Psoas muscle (tissue), 8 donors: Measurements from ENCODE around the gene CFAP57. TPM values are rescaled to one million over a fixed set of nuclear protein-coding genes. Genes with fewer than 3 reads are reported as not detected.

Experiments
- ATAC-seq, 4 donors: fragments of 200-7000 bp; cut with Tn5 transposase; one replicate each; pipeline ENCODE4 v1.9.1; 2020; ENCODE audit warnings: moderate library complexity in 3 of 4, mild to moderate bottlenecking in 2 of 4
- DNase-seq, 2 donors: peaks; one replicate each; pipeline ENCODE4 v3.0.0-alpha.2; 2020
- H3K27ac ChIP-seq: fragments of 200-600 bp; one replicate; pipeline ENCODE4 v1.8.0; 2022
- H3K27me3 ChIP-seq, 3 donors: fragments of 200-600 bp in 1 of 3; one replicate each; pipeline versions ENCODE4 v1.6.1 to v1.8.0; 2013 to 2022; ENCODE audit warnings: low read length in 2 of 3, mild to moderate bottlenecking in 2 of 3, moderate library complexity in 1 of 3; ENCODE audit not compliant: insufficient read depth in 3 of 3
- H3K36me3 ChIP-seq, 2 donors: fragments of 200-600 bp in 1 of 2; one replicate each; pipeline versions ENCODE4 v1.6.1 to v1.8.0; 2013 to 2022; ENCODE audit warnings: low read depth in 1 of 2, mild to moderate bottlenecking in 1 of 2, moderate library complexity in 1 of 2; ENCODE audit not compliant: insufficient read depth in 1 of 2
- H3K4me1 ChIP-seq: fragments of 200-600 bp; one replicate; pipeline ENCODE4 v1.8.0; 2022
- H3K4me3 ChIP-seq: fragments of 200-600 bp; one replicate; pipeline ENCODE4 v1.8.0; 2022; ENCODE audit warnings: mild to moderate bottlenecking
- H3K9me3 ChIP-seq: fragments of 200-600 bp; one replicate; pipeline ENCODE4 v1.8.0; 2022
- WGBS, 3 donors: extraction: QIAGEN DNeasy Blood & Tissue Kit; methylation state at CpG; one replicate each; pipeline versions ENCODE4 v1.1.6 to v1.1.7; 2013; 5-methylcytosine and 5-hydroxymethylcytosine counted together
- intact Hi-C, 2 donors: fragments of 100-400 bp; cut with DNase I; formaldehyde crosslinking; loops; one replicate each; pipeline versions ENCODE4 v1.11.0 to v1.14.2; 2022
- polyA plus RNA-seq, 3 donors: library from polyadenylated mRNA; stranded (reverse); fragments of 200-250 nt; gene quantifications; one replicate each; pipeline ENCODE4 v1.2.3, GENCODE V29; 2013
- total RNA-seq, 4 donors: library from RNA; stranded (reverse); fragmentation: NEBNext Ultra II Directional in 2 of 4; extraction: Animal tissue kit (Norgen Biotek cat#: 25700) in 2 of 4; gene quantifications; one replicate each; pipeline versions ENCODE4 v1.2.1 to v1.2.4, GENCODE V29; 2021 to 2023
- TF ChIP-seq, protein P1 (sequence below): fragments of 200-600 bp; IDR thresholded peaks from one replicate; pipeline ENCODE4 v1.8.0; 2022; ENCODE audit warnings: antibody characterized with exemption
- donor health status: healthy with polysubstance abuse.
- donor health status: DM: no; HTN: no; CAD: no; lungs with moderate emphysema.
- donor health status: Bipolar disorder and iron deficiency.
- donor health status: healthy.
- donor health status: DM: yes; HTN: yes; CAD: no.
- donor health status: DM: no; HTN: no; CAD: no.
- donor health status: DM: no; HTN: no; CAD: no.
- donor health status: DM: yes; HTN: yes; CAD: no.

Gene CFAP57
- total and polyA plus RNA-seq, 7 donors: 0.04 to 0.26 (median 0.11) TPM; not detected in 3

DNA sequence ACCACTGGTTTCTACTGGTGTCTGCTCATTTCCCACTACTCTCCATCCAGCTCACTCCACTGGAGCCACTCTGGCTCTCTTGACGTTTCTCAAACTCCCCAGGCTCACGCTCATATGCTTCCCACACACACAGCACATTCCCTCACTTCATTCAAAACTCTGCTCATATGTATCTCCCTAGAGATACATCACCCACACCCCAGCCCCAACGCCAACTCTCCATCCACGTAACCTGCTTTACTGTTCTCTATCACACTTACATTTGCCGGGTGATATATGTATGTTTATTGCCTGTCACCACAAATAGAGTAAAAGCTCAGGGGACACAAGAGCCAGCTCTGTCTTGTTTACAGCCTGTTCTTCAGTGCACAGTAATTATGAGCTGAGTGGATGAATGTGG, 22.2 kb upstream of the CFAP57 start:
- H3K27ac ChIP-seq: no peak overlapping the region
- ATAC-seq (no peak), DNase-seq (no peak)
- no peaks in the 10 kb centered on the region for H3K4me1 ChIP-seq
- intact Hi-C loops: no loop called here
- no peak overlapping the region for H3K4me3 ChIP-seq
- H3K27me3 ChIP-seq: peaks cover 0 to 58% (median 10%) of the 10 kb centered on the region in 3 donors
- TF ChIP-seq, protein P1, sequence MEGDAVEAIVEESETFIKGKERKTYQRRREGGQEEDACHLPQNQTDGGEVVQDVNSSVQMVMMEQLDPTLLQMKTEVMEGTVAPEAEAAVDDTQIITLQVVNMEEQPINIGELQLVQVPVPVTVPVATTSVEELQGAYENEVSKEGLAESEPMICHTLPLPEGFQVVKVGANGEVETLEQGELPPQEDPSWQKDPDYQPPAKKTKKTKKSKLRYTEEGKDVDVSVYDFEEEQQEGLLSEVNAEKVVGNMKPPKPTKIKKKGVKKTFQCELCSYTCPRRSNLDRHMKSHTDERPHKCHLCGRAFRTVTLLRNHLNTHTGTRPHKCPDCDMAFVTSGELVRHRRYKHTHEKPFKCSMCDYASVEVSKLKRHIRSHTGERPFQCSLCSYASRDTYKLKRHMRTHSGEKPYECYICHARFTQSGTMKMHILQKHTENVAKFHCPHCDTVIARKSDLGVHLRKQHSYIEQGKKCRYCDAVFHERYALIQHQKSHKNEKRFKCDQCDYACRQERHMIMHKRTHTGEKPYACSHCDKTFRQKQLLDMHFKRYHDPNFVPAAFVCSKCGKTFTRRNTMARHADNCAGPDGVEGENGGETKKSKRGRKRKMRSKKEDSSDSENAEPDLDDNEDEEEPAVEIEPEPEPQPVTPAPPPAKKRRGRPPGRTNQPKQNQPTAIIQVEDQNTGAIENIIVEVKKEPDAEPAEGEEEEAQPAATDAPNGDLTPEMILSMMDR: no peak
- WGBS, 3 donors: 70 to 72% (median 71%) methylated on average over 5 of the region's 5 CpGs
- no peaks in the 10 kb centered on the region for H3K9me3 ChIP-seq
- no peaks in the 10 kb centered on the region for H3K36me3 ChIP-seq

DNA sequence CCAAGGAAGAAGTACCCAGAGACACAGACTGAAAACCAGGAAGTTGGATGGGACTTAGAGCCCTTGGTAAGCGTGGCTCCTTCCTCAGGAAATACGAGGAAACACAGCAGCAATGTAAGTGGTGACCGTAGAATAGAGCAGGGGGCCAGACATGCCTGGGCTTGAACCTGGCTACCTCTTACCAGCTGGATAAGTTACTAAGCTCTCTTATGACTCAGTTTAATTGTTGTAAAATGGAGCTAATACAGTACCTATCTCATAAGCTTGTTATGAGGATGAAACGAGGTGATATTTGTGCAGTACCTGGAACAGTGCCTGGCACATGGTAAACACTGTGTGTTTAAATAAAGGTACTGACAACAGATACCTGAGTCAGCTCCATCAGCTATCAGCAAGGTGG, 19.3 kb upstream of the CFAP57 start:
- H3K9me3 ChIP-seq: no peaks in the 10 kb centered on the region
- TF ChIP-seq, protein P1: no peak
- H3K27me3 ChIP-seq: peaks cover 0 to 32% (median 5%) of the 10 kb centered on the region in 3 donors
- H3K4me3 ChIP-seq: no peak overlapping the region
- intact Hi-C loops: no loop called here
- 51 to 60% (median 52%) methylated on average over 4 of the region's 4 CpGs for WGBS, 3 donors
- DNase-seq (no peak), ATAC-seq (no peak)
- H3K4me1 ChIP-seq: no peaks in the 10 kb centered on the region
- H3K36me3 ChIP-seq: no peaks in the 10 kb centered on the region
- H3K27ac ChIP-seq: no peak overlapping the region

DNA sequence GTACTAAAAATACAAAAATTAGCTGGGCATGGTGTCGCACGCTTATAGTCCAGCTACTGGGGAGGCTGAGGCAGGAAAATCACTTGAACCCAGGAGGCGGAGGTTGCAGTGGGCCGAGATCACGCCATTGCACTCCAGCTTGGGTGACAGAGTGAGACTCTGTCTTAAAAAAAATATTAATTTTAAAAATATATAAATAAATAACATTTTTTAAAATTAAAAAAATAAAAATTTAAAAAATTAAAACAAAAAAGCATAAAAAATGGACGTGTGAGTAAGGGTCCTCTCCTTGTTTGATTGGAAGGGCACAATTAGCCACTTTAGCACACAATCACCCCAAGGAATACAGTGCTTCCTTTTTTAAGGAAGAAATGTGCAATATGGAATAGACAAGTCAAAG, 18.7 kb upstream of the CFAP57 start:
- Histone ChIP-seq H3K36me3 (no peaks in the 10 kb centered on the region), H3K4me1 (no peaks in the 10 kb centered on the region), H3K27ac (no peak overlapping the region), H3K27me3 (peaks cover 0 to 28% (median 4%) of the 10 kb centered on the region in 3 donors), H3K4me3 (no peak overlapping the region), H3K9me3 (no peaks in the 10 kb centered on the region)
- ATAC-seq (no peak), DNase-seq (no peak)
- 84 to 91% (median 90%) methylated on average over 6 of the region's 6 CpGs for WGBS, 3 donors
- intact Hi-C loops: no loop called here
- TF ChIP-seq, protein P1: no peak

DNA sequence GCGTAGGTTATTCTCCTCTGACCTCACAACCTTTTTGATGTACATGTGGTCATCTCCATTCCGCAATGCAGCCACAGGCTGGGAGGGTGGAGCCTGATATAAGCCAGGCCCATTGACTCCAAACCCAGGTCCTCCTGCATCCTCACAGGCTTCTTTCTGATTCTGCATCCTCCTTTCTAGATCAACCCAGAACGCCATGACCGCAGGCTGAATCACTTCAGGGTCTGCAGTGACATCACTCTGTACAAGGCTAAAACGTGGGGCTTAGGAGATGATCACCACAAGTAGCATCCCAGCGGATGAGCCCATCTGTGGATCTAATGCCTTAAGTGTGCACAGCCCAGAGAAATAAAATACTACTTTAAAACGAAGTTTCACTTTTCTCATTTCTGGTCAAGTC, 16.1 kb upstream of the CFAP57 start:
- DNase-seq: no peak
- TF ChIP-seq, protein P1: no peak
- Histone ChIP-seq H3K4me3 (no peak overlapping the region), H3K27ac (no peak overlapping the region), H3K4me1 (no peaks in the 10 kb centered on the region), H3K9me3 (no peaks in the 10 kb centered on the region), H3K36me3 (no peaks in the 10 kb centered on the region), H3K27me3 (peaks cover 0 to 6% (median 4%) of the 10 kb centered on the region in 3 donors)
- intact Hi-C loops: no loop called here
- 76 to 82% (median 77%) methylated on average over 7 of the region's 7 CpGs for WGBS, 3 donors
- no peak for ATAC-seq

DNA sequence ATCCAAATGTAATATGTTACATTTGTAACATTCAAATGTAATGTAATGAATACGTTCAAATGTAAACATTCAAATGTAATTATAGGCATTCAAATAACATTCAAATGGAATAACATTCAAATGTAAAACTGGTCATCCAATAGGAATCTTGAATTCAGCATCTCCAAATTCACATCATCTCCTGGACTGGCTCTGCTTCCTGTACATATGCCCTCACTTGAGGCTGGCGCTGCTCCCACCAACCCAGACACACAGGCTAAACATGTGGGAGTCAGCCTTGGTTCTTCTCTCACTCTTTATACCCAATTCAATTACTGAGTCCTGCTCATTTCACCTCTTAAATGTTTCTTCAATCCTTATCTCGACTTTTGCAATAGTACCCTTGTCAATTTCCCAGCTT, 7.0 kb upstream of the CFAP57 start:
- Histone ChIP-seq H3K27me3 (no peaks in the 10 kb centered on the region), H3K4me3 (no peak overlapping the region), H3K27ac (no peak overlapping the region), H3K36me3 (peaks cover 24 to 80% of the 10 kb centered on the region in 2 donors), H3K4me1 (no peaks in the 10 kb centered on the region), H3K9me3 (no peaks in the 10 kb centered on the region)
- WGBS, 3 donors: 91 to 92% (median 92%) methylated on average over 3 of the region's 3 CpGs
- intact Hi-C loops: no loop called here
- no peak for DNase-seq
- no peak for ATAC-seq
- TF ChIP-seq, protein P1: no peak
